H1 (cell line): ENCODE measurements around the gene NUFIP2. TPM values are rescaled to one million over a fixed set of nuclear protein-coding genes. Genes with fewer than 3 reads are reported as not detected.

ENCODE experiments used
- CTCF ChIA-PET: fragments of 300-600 bp; sonication (Branson Sonifier 250); formaldehyde crosslinking; loops from one replicate; lab custom pipeline; 2021; ENCODE audit not compliant: partially characterized antibody; lab: Charles Lee
- POLR2A ChIA-PET: fragments of 300-600 bp; sonication (Branson Sonifier 250); formaldehyde crosslinking; loops from one replicate; lab custom pipeline; 2021; ENCODE audit warnings: inconsistent platforms; ENCODE audit not compliant: partially characterized antibody; lab: Charles Lee
- DNase-seq, 2 experiments: peaks; one replicate each; pipeline versions ENCODE4 v3.0.0 to v3.0.0-alpha.2; 2010 to 2022; ENCODE audit warnings: low spot score in 2 of 2, low read depth in 1 of 2, mixed read lengths in 1 of 2
- FAIRE-seq: peaks from 2 replicates; lab custom pipeline; 2011; peaks lifted over from hg19 to GRCh38; lab: Jason Lieb, UNC
- H2AFZ ChIP-seq: 2 replicates; pipeline ENCODE4 v1.8.1; 2012; ENCODE audit warnings: low read length, inconsistent platforms
- H2AK5ac ChIP-seq: 2 replicates; pipeline ENCODE4 v1.6.1; 2013; ENCODE audit warnings: low read depth, low read length
- H2BK120ac ChIP-seq: replicated peaks from 2 replicates; pipeline ENCODE3; 2013; ENCODE audit warnings: low read depth, low read length, inconsistent platforms
- H2BK12ac ChIP-seq: 2 replicates; pipeline ENCODE4 v1.6.1; 2013; ENCODE audit warnings: low read depth, low read length
- H2BK15ac ChIP-seq: 2 replicates; pipeline ENCODE4 v1.6.1; 2013; ENCODE audit warnings: low read length
- H2BK20ac ChIP-seq: 2 replicates; pipeline ENCODE4 v1.6.1; 2013; ENCODE audit warnings: low read length
- H2BK5ac ChIP-seq: 2 replicates; pipeline ENCODE4 v1.6.1; 2013; ENCODE audit warnings: low read depth, low read length
- H3K14ac ChIP-seq: 2 replicates; pipeline ENCODE4 v1.6.1; 2013; ENCODE audit warnings: inconsistent platforms; ENCODE audit not compliant: insufficient read length
- H3K18ac ChIP-seq: 2 replicates; pipeline ENCODE4 v1.6.1; 2013; ENCODE audit warnings: low read length; ENCODE audit errors: extremely low read depth
- H3K23ac ChIP-seq: 2 replicates; pipeline ENCODE4 v1.6.1; 2013; ENCODE audit warnings: inconsistent platforms; ENCODE audit not compliant: insufficient read length
- H3K23me2 ChIP-seq: 2 replicates; pipeline ENCODE4 v1.6.1; 2013; ENCODE audit warnings: low read depth, low read length
- H3K27ac ChIP-seq: 2 replicates; pipeline ENCODE4 v1.6.1; 2011; ENCODE audit warnings: low read depth, low read length, inconsistent platforms
- H3K27me3 ChIP-seq, 4 experiments: replicated peaks in 1 of 4; 1 replicate in 1 of 4; 2 replicates in 3 of 4; pipeline versions ENCODE4 v1.6.1 to v1.8.1; 2011 to 2013; ENCODE audit warnings: low read length in 3 of 4, mild to moderate bottlenecking in 3 of 4, inconsistent platforms in 2 of 4, mixed read lengths in 2 of 4, moderate library complexity in 1 of 4; ENCODE audit not compliant: control insufficient read depth in 3 of 4, insufficient read depth in 3 of 4; ENCODE audit errors: extremely low read depth in 1 of 4
- H3K36me3 ChIP-seq, 4 experiments: 2 replicates each; pipeline versions ENCODE4 v1.6.1 to v1.8.1; 2011 to 2013; ENCODE audit warnings: mild to moderate bottlenecking in 4 of 4, low read length in 3 of 4, moderate library complexity in 2 of 4, control low read depth in 1 of 4, inconsistent platforms in 1 of 4; ENCODE audit not compliant: insufficient read depth in 4 of 4, control insufficient read depth in 2 of 4
- H3K4ac ChIP-seq: replicated peaks from 2 replicates; pipeline ENCODE3; 2013; ENCODE audit warnings: low read length, low read depth, mixed read lengths, inconsistent platforms; ENCODE audit not compliant: insufficient read length
- H3K4me1 ChIP-seq, 4 experiments: replicated peaks in 1 of 4; 1 replicate in 1 of 4; 2 replicates in 3 of 4; pipeline versions ENCODE4 v1.6.1 to v1.8.1; 2011 to 2013; ENCODE audit warnings: low read length in 3 of 4, inconsistent platforms in 2 of 4, mixed read lengths in 1 of 4; ENCODE audit not compliant: insufficient read depth in 4 of 4, control insufficient read depth in 3 of 4
- H3K4me2 ChIP-seq, 2 experiments: 2 replicates each; pipeline versions ENCODE4 v1.6.1 to v1.8.1; 2011 to 2013; ENCODE audit warnings: low read depth in 2 of 2, low read length in 2 of 2, control low read depth in 1 of 2, inconsistent platforms in 1 of 2, mild to moderate bottlenecking in 1 of 2; ENCODE audit not compliant: insufficient read depth in 1 of 2
- H3K4me3 ChIP-seq, 4 experiments: fragments of 200-600, 300-600 bp in 1 of 4; sonication (generic), shearing (Covaris generic), sonication (Bioruptor Twin) in 1 of 4; 2 replicates each; pipeline versions ENCODE4 v1.5.1 to v1.8.1; 2011 to 2016; ENCODE audit warnings: low read length in 4 of 4, low read depth in 3 of 4, control low read depth in 2 of 4, inconsistent platforms in 2 of 4, mild to moderate bottlenecking in 2 of 4, mixed read lengths in 1 of 4, moderate library complexity in 1 of 4; ENCODE audit not compliant: insufficient read depth in 2 of 4; ENCODE audit errors: extremely low read depth in 1 of 4
- H3K56ac ChIP-seq: replicated peaks from 2 replicates; pipeline ENCODE3; 2013; ENCODE audit warnings: low read depth, mild to moderate bottlenecking, mixed read lengths, low read length, inconsistent platforms; ENCODE audit not compliant: insufficient read length
- H3K79me1 ChIP-seq: 2 replicates; pipeline ENCODE4 v1.6.1; 2013; ENCODE audit warnings: low read depth, low read length, control low read depth
- H3K79me2 ChIP-seq, 2 experiments: 2 replicates each; pipeline versions ENCODE4 v1.6.1 to v1.8.1; 2012 to 2013; ENCODE audit warnings: low read length in 2 of 2, mild to moderate bottlenecking in 2 of 2, inconsistent platforms in 1 of 2; ENCODE audit not compliant: insufficient read depth in 2 of 2, control insufficient read depth in 1 of 2
- H3K9ac ChIP-seq, 4 experiments: replicated peaks in 1 of 4; 1 replicate in 1 of 4; 2 replicates in 3 of 4; pipeline versions ENCODE4 v1.6.1 to v1.8.1; 2011 to 2013; ENCODE audit warnings: low read depth in 3 of 4, low read length in 3 of 4, control low read depth in 2 of 4, mild to moderate bottlenecking in 2 of 4, moderate library complexity in 2 of 4, inconsistent platforms in 1 of 4; ENCODE audit errors: extremely low read depth in 1 of 4
- H3K9me3 ChIP-seq, 2 experiments: 2 replicates each; pipeline versions ENCODE4 v1.6.1 to v1.8.1; 2012 to 2013; ENCODE audit warnings: mild to moderate bottlenecking in 2 of 2, moderate library complexity in 2 of 2, control low read depth in 1 of 2, inconsistent platforms in 1 of 2, low read depth in 1 of 2, low read length in 1 of 2, mixed read lengths in 1 of 2; ENCODE audit not compliant: insufficient read depth in 2 of 2
- H4K20me1 ChIP-seq, 2 experiments: replicated peaks in 1 of 2; 2 replicates each; pipeline versions ENCODE3 to v1.8.1; 2011 to 2013; ENCODE audit warnings: inconsistent platforms in 2 of 2, low read length in 2 of 2, mild to moderate bottlenecking in 1 of 2; ENCODE audit not compliant: insufficient read depth in 2 of 2, control insufficient read depth in 1 of 2
- H4K5ac ChIP-seq: 2 replicates; pipeline ENCODE4 v1.6.1; 2013; ENCODE audit warnings: low read length, low read depth, mixed read lengths, inconsistent platforms; ENCODE audit not compliant: insufficient read length
- H4K8ac ChIP-seq: 2 replicates; pipeline ENCODE4 v1.8.0; 2013; ENCODE audit warnings: mild to moderate bottlenecking, moderate library complexity, low read length, inconsistent platforms; ENCODE audit not compliant: insufficient read depth; ENCODE audit errors: extremely low read depth
- H4K91ac ChIP-seq: replicated peaks from 2 replicates; pipeline ENCODE3; 2013; ENCODE audit warnings: low read length, mixed read lengths, inconsistent platforms; ENCODE audit not compliant: insufficient read length
- CBX8 ChIP-seq: fragments of 300-800, 300-1000 bp; sonication (generic); IDR thresholded peaks from 2 replicates; pipeline ENCODE4 v1.7.1; 2016; ENCODE audit warnings: low read depth, low read length, borderline replicate concordance
- CEBPB ChIP-seq: IDR thresholded peaks from 2 replicates; pipeline ENCODE4 v1.6.1; 2012; ENCODE audit warnings: low read depth, low read length
- GABPA ChIP-seq: IDR thresholded peaks from 2 replicates; pipeline ENCODE4 v1.6.1; 2011; ENCODE audit warnings: mild to moderate bottlenecking, low read length, moderate library complexity, borderline replicate concordance; ENCODE audit not compliant: insufficient read depth
- GTF2F1 ChIP-seq: IDR thresholded peaks from 2 replicates; pipeline ENCODE4 v1.6.1; 2012; ENCODE audit warnings: low read depth, low read length, improper control_type of control experiment, borderline replicate concordance
- KDM1A ChIP-seq: fragments of 200-600, 300-600 bp; sonication (generic); IDR thresholded peaks from 2 replicates; pipeline ENCODE4 v1.7.1; 2016; ENCODE audit warnings: mild to moderate bottlenecking, low read length, borderline replicate concordance
- KDM4A ChIP-seq: IDR thresholded peaks from one replicate; pipeline ENCODE4 v1.7.1; 2012; ENCODE audit warnings: low read depth, mild to moderate bottlenecking, moderate library complexity, low read length, inconsistent platforms; ENCODE audit not compliant: severe bottlenecking
- NANOG ChIP-seq: IDR thresholded peaks from 2 replicates; pipeline ENCODE4 v1.6.1; 2011; ENCODE audit warnings: low read length, low read depth, mild to moderate bottlenecking, inconsistent platforms; ENCODE audit not compliant: insufficient read depth, poor library complexity, severe bottlenecking
- SAP30 ChIP-seq: fragments of 300-600 bp; sonication (generic); IDR thresholded peaks from 2 replicates; pipeline ENCODE4 v1.7.1; 2012; ENCODE audit warnings: low read length, moderate library complexity, mild to moderate bottlenecking, inconsistent platforms; ENCODE audit not compliant: insufficient read depth, insufficient replicate concordance
- SIN3A ChIP-seq, 2 experiments: IDR thresholded peaks in 1 of 2; conservative IDR thresholded peaks in 1 of 2; 2 replicates each; pipeline ENCODE4 v1.6.1; 2011 to 2012; ENCODE audit warnings: low read length in 2 of 2, improper control_type of control experiment in 1 of 2, low read depth in 1 of 2, mild to moderate bottlenecking in 1 of 2
- TAF7 ChIP-seq: optimal IDR thresholded peaks from 2 replicates; pipeline ENCODE3; 2011; ENCODE audit warnings: low read depth, mild to moderate bottlenecking, inconsistent platforms, low read length, moderate library complexity, borderline replicate concordance
- WGBS, 2 experiments: shearing (Covaris generic) in 1 of 2; methylation state at CpG; one replicate each; pipeline versions ENCODE4 v1.1.6 to v1.1.7; 2013 to 2015; ENCODE audit warnings: low lambda C conversion rate in 2 of 2, mixed read lengths in 2 of 2, inconsistent platforms in 1 of 2, low coverage in 1 of 2, missing lambda C conversion rate in 1 of 2; ENCODE audit not compliant: insufficient replicate concordance in 2 of 2, insufficient coverage in 1 of 2, insufficient read length in 1 of 2; ENCODE audit errors: extremely low coverage in 1 of 2, missing lambda C conversion rate in 1 of 2; 5-methylcytosine and 5-hydroxymethylcytosine counted together
- polyA plus RNA-seq, 7 experiments: library from polyadenylated mRNA; depleted of rRNA in 3 of 7; stranded (reverse) in 5 of 7; unstranded in 2 of 7; fragments of >200 nt in 5 of 7; fragments of 200-250 nt in 2 of 7; gene quantifications; 1 replicate in 5 of 7; 2 replicates in 1 of 7; 4 replicates in 1 of 7; pipeline versions ENCODE4 v1.2.1 to v1.2.3, GENCODE V29; 2011 to 2013; ENCODE audit warnings: missing spikeins in 2 of 7, mixed read lengths in 2 of 7
- total RNA-seq: library from RNA; stranded (reverse); fragmentation: NEBNext Ultra II Directional; extraction: Animal tissue kit (Norgen Biotek cat#: 25700); gene quantifications from 2 replicates; pipeline ENCODE4 v1.2.1, GENCODE V29; 2021

NUFIP2 gene
- total and polyA plus RNA-seq, 2 of the 8 experiments (the other 6 are each of a cell fraction or from before 2014, with no cell fraction given): 65.9 to 118 TPM

DNA sequence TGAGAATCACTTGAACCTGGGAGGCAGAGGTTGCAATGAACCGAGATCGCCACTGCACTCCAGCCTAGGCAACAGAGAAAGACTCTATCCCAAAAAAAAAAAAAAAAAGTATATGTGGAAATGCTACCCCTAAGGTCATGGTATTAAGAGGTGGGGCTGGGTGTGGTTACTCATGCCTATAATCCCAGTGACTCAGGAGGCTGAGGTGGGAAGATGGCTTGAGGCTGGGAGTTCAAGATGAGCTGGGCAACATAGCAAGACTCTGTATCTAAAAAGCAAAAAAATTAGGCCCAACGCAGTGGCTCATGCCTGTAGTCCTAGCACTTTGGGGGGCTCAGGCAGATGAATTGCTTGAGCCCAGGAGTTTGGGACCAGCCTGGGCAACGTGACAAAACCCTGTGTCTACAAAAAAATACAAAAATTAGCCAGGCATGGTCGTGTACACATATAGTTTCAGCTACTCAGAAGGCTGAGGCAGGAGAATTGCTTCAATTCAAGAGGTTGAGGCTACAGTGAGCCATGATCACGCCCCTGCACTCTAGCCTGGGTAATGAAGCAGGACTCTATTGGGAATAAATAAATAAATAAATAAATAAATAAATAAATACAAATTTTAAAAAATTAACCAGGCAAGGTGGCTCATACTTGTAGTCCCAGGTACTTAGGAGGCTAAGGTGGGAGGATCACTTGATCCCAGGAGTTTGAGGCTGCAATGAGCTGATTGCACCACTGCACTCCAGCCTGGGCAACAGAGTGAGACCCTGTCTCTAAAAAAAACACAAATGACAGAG is 32.3 kb upstream of the NUFIP2 start:
- no peak overlapping the region for H3K23ac ChIP-seq
- no peak overlapping the region for H2BK5ac ChIP-seq
- H4K91ac ChIP-seq: no peak overlapping the region
- no peaks in the 10 kb centered on the region for H3K36me3 ChIP-seq
- no peak overlapping the region for H2BK12ac ChIP-seq
- no peak overlapping the region for H2BK20ac ChIP-seq
- no peak overlapping the region for H4K5ac ChIP-seq
- no peak for DNase-seq
- no peak overlapping the region for H3K4me2 ChIP-seq
- H2BK15ac ChIP-seq: no peak overlapping the region
- H4K8ac ChIP-seq: no peak overlapping the region
- CTCF ChIA-PET: interaction anchor here (0.9 to 1.2 kb wide), 2 partner anchors 43 to 298 kb away, joined by 3 to 4 read pairs; no protein-coding TSS in a partner anchor
- no peak overlapping the region for H3K56ac ChIP-seq
- H2AK5ac ChIP-seq: no peak overlapping the region
- H3K4me3 ChIP-seq: no peak overlapping the region
- H4K20me1 ChIP-seq: no peaks in the 10 kb centered on the region
- 90% methylated on average over 6 of the region's 6 CpGs; no CpG with 5 or more reads in 1 of the 2 experiments for WGBS, 2 experiments
- H3K9me3 ChIP-seq: no peaks in the 10 kb centered on the region
- H3K4ac ChIP-seq: no peak overlapping the region
- H3K4me1 ChIP-seq: no peaks in the 10 kb centered on the region
- POLR2A ChIA-PET: interaction anchor here (1.3 to 2.2 kb wide), 2 partner anchors 24 to 32 kb away, joined by 3 to 6 read pairs; partner anchors contain the start of gene NUFIP2
- H2BK120ac ChIP-seq: no peak overlapping the region
- H2AFZ ChIP-seq: no peak overlapping the region
- H3K27ac ChIP-seq: no peak overlapping the region
- no peak overlapping the region for H3K9ac ChIP-seq
- no peaks in the 10 kb centered on the region for H3K27me3 ChIP-seq
- no peaks in the 10 kb centered on the region for H3K79me1 ChIP-seq
- H3K18ac ChIP-seq: no peak overlapping the region
- no peaks in the 10 kb centered on the region; the same call in 1 of the 2 replicates for H3K23me2 ChIP-seq
- no peak overlapping the region for H3K14ac ChIP-seq
- no peaks in the 10 kb centered on the region for H3K79me2 ChIP-seq
- FAIRE-seq: no peak
- TF ChIP-seq CEBPB: no peak
- TF ChIP-seq NANOG: no peak
- no peak for TF ChIP-seq CBX8
- no peak for TF ChIP-seq TAF7
- no peak for TF ChIP-seq SIN3A (conservative IDR thresholded peaks at IDR 0.05 in 1 of 2, IDR thresholded peaks at IDR 0.05 in 1 of 2; ENCODE audit: low read depth in 1 of 2, low read length in 2 of 2)
- no peak for TF ChIP-seq GTF2F1
- TF ChIP-seq KDM4A: no peak
- no peak for TF ChIP-seq KDM1A
- no peak for TF ChIP-seq GABPA
- no peak for TF ChIP-seq SAP30
